NCI-H1694 treated with DMSO at 0.1 percent for 48 hours (cell line): Measurements from ENCODE around the gene CARMIL1.

ENCODE experiments used
- DNase-seq: peaks from one replicate; lab custom pipeline; 2025; lab: John Stamatoyannopoulos, UW

CARMIL1 gene

GRCh38 chr6:25477006-25477590, 197.9 kb downstream of the CARMIL1 start:
- DNase-seq = no peak

- no peak for DNase-seq
These were observed 199.8 kb downstream of the CARMIL1 start for GRCh38 chr6:25478973-25479372.

- DNase-seq = no peak
These were observed 202.1 kb downstream of the CARMIL1 start for GRCh38 chr6:25481267-25481666.

GRCh38 chr6:25482996-25483395, 203.8 kb downstream of the CARMIL1 start:
- no peak for DNase-seq

- DNase-seq = no peak
These were observed 204.8 kb downstream of the CARMIL1 start for GRCh38 chr6:25483943-25484342.

- no peak for DNase-seq
These were observed 205.7 kb downstream of the CARMIL1 start for GRCh38 chr6:25484900-25485299.

GRCh38 chr6:25485821-25486534, 206.8 kb downstream of the CARMIL1 start:
- peak; percentile 73 for DNase-seq

GRCh38 chr6:25486550-25486949, 207.4 kb downstream of the CARMIL1 start:
- no peak for DNase-seq

- no peak for DNase-seq
These were observed 207.8 kb downstream of the CARMIL1 start for GRCh38 chr6:25487012-25487411.

GRCh38 chr6:25488156-25488555, 209.0 kb downstream of the CARMIL1 start:
- DNase-seq = no peak

GRCh38 chr6:25489399-25489798, 210.2 kb downstream of the CARMIL1 start:
- DNase-seq = no peak

GRCh38 chr6:25490018-25490801, 211.0 kb downstream of the CARMIL1 start:
- peak; percentile 76 for DNase-seq

- DNase-seq = no peak
These were observed 213.8 kb downstream of the CARMIL1 start for GRCh38 chr6:25492951-25493350.

- no peak for DNase-seq
These were observed 215.3 kb downstream of the CARMIL1 start for GRCh38 chr6:25494469-25494868.

- no peak for DNase-seq
These were observed 218.3 kb downstream of the CARMIL1 start for GRCh38 chr6:25497383-25498040.

GRCh38 chr6:25498505-25498904, 219.3 kb downstream of the CARMIL1 start:
- no peak for DNase-seq

GRCh38 chr6:25499615-25500235, 220.6 kb downstream of the CARMIL1 start:
- DNase-seq = no peak

GRCh38 chr6:25503686-25504085, 224.5 kb downstream of the CARMIL1 start:
- no peak for DNase-seq

- DNase-seq = no peak
These were observed 225.5 kb downstream of the CARMIL1 start for GRCh38 chr6:25504661-25505060.

- DNase-seq = no peak
These were observed 226.8 kb downstream of the CARMIL1 start for GRCh38 chr6:25506020-25506419.

GRCh38 chr6:25508051-25508450, 228.9 kb downstream of the CARMIL1 start:
- DNase-seq = no peak

- DNase-seq = no peak
These were observed 232.2 kb downstream of the CARMIL1 start for GRCh38 chr6:25511376-25511775.
